ENCODE measurements around the gene RAP1GDS1. TPM values are rescaled to one million over a fixed set of nuclear protein-coding genes. Genes with fewer than 3 reads are reported as not detected.
"Not testable (repeated sequence)": the region's sequence is repeated elsewhere in the genome, so short reads cannot be mapped to it uniquely, and the experiment has no call there.

The RAP1GDS1 gene
- polyA plus RNA-seq, 1 of the 3 experiments (the other 2 are of a cell fraction): 25.6 TPM

- Histone ChIP-seq H3K4me2 (no peak overlapping the region), H3K9me3 (no peaks in the 10 kb centered on the region), H3F3A (replicated peaks; ENCODE audit: insufficient read depth) (no peaks in the 10 kb centered on the region), H3K4me1 (ENCODE audit: control insufficient read depth in 1 of 2, insufficient read depth in 2 of 2, low read depth in 1 of 2, low read length in 1 of 2) (no peaks in the 10 kb centered on the region), H3K4me3 (ENCODE audit: low read depth in 2 of 2, low read length in 1 of 2) (no peak overlapping the region), H3K27ac (ENCODE audit: low read depth in 2 of 2, low read length in 1 of 2) (no peak overlapping the region), H3K9me2 (no peaks in the 10 kb centered on the region), H2AFZ (ENCODE audit: low read depth) (no peak overlapping the region), H3K9ac (no peak overlapping the region), H3K79me2 (ENCODE audit: insufficient read depth) (peaks cover 10% of the 10 kb centered on the region), H4K20me1 (ENCODE audit: insufficient read depth) (no peaks in the 10 kb centered on the region), H3K36me3 (replicated peaks in 1 of 2; ENCODE audit: control insufficient read depth in 1 of 2, insufficient read depth in 2 of 2, low read length in 1 of 2) (peaks cover 9 to 25% of the 10 kb centered on the region in 2 experiments), H3K27me3 (ENCODE audit: insufficient read depth) (no peaks in the 10 kb centered on the region)
- WGBS (ENCODE audit: low lambda C conversion rate): 94% methylated on average over 4 of the region's 4 CpGs
- POLR2A ChIA-PET: no interaction called here
- CTCF ChIA-PET: no interaction called here
- DNase-seq: no peak
- no peak for TF ChIP-seq FOSL2 (IDR thresholded peaks at IDR 0.05; ENCODE audit: borderline replicate concordance, low read depth)
- no peak for TF ChIP-seq USF2 (IDR thresholded peaks at IDR 0.05; ENCODE audit: borderline replicate concordance, low read depth, low read length)
- TF ChIP-seq TCF12 (IDR thresholded peaks at IDR 0.05): no peak
- TF ChIP-seq ZBTB33 (IDR thresholded peaks at IDR 0.05; ENCODE audit: borderline replicate concordance, low read depth): no peak
- TF ChIP-seq ELF1 (IDR thresholded peaks at IDR 0.05): no peak
Observed at GRCh38 chr4:98359646-98360045, 98.5 kb downstream of the RAP1GDS1 start.

GRCh38 chr4:98363431-98363830 lies 102.2 kb downstream of the RAP1GDS1 start:
- no peak for DNase-seq
- ChIA-PET POLR2A (no interaction called here), CTCF (no interaction called here)
- TF ChIP-seq USF2 (IDR thresholded peaks at IDR 0.05; ENCODE audit: borderline replicate concordance, low read depth, low read length) (no peak), MEF2A (IDR thresholded peaks at IDR 0.05; ENCODE audit: borderline replicate concordance, low read depth) (no peak), FOXJ3 (CRISPR knock-in tag; IDR thresholded peaks at IDR 0.05) (no peak)
- H3K27ac ChIP-seq (ENCODE audit: low read depth in 2 of 2, low read length in 1 of 2): no peak overlapping the region
- peaks cover 2 to 39% of the 10 kb centered on the region in 2 experiments for H3K36me3 ChIP-seq (replicated peaks in 1 of 2; ENCODE audit: control insufficient read depth in 1 of 2, insufficient read depth in 2 of 2, low read length in 1 of 2)
- H4K20me1 ChIP-seq (ENCODE audit: insufficient read depth): no peaks in the 10 kb centered on the region
- H3F3A ChIP-seq (replicated peaks; ENCODE audit: insufficient read depth): no peaks in the 10 kb centered on the region
- no peaks in the 10 kb centered on the region for H3K27me3 ChIP-seq (ENCODE audit: insufficient read depth)
- no peak overlapping the region for H3K4me2 ChIP-seq
- no peaks in the 10 kb centered on the region for H3K4me1 ChIP-seq (ENCODE audit: control insufficient read depth in 1 of 2, insufficient read depth in 2 of 2, low read depth in 1 of 2, low read length in 1 of 2)
- peaks cover 4% of the 10 kb centered on the region; the same call in 1 of the 2 replicates for H3K9me3 ChIP-seq
- no peak overlapping the region for H3K9ac ChIP-seq
- no peaks in the 10 kb centered on the region for H3K9me2 ChIP-seq
- no peak overlapping the region for H2AFZ ChIP-seq (ENCODE audit: low read depth)
- H3K4me3 ChIP-seq (ENCODE audit: low read depth in 2 of 2, low read length in 1 of 2): no peak overlapping the region
- H3K79me2 ChIP-seq (ENCODE audit: insufficient read depth): peaks cover 6% of the 10 kb centered on the region

- H3K4me3 ChIP-seq (ENCODE audit: low read depth in 2 of 2, low read length in 1 of 2); H3K4me2 ChIP-seq; H3K4me1 ChIP-seq (ENCODE audit: control insufficient read depth in 1 of 2, insufficient read depth in 2 of 2, low read depth in 1 of 2, low read length in 1 of 2); CTCF ChIA-PET; H4K20me1 ChIP-seq (ENCODE audit: insufficient read depth); H3K9me3 ChIP-seq; H3K27ac ChIP-seq (ENCODE audit: low read depth in 2 of 2, low read length in 1 of 2); H3K9me2 ChIP-seq; DNase-seq; H3F3A ChIP-seq (replicated peaks; ENCODE audit: insufficient read depth); H3K27me3 ChIP-seq (ENCODE audit: insufficient read depth); H2AFZ ChIP-seq (ENCODE audit: low read depth); POLR2A ChIA-PET; H3K79me2 ChIP-seq (ENCODE audit: insufficient read depth); H3K9ac ChIP-seq: not testable (repeated sequence)
- peaks cover 0 to 50% of the 10 kb centered on the region in 2 experiments for H3K36me3 ChIP-seq (replicated peaks in 1 of 2; ENCODE audit: control insufficient read depth in 1 of 2, insufficient read depth in 2 of 2, low read length in 1 of 2)
- 99% methylated on average over 3 of the region's 3 CpGs for WGBS (ENCODE audit: low lambda C conversion rate)
Observed at GRCh38 chr4:98366275-98366674, 105.1 kb downstream of the RAP1GDS1 start.

GRCh38 chr4:98368000-98368399 lies 106.8 kb downstream of the RAP1GDS1 start:
- H4K20me1 ChIP-seq (ENCODE audit: insufficient read depth); CTCF ChIA-PET; POLR2A ChIA-PET; H3K4me3 ChIP-seq (ENCODE audit: low read depth in 2 of 2, low read length in 1 of 2); H3K4me2 ChIP-seq; H3K27ac ChIP-seq (ENCODE audit: low read depth in 2 of 2, low read length in 1 of 2); H2AFZ ChIP-seq (ENCODE audit: low read depth); H3F3A ChIP-seq (replicated peaks; ENCODE audit: insufficient read depth); H3K9me3 ChIP-seq; H3K4me1 ChIP-seq (ENCODE audit: control insufficient read depth in 1 of 2, insufficient read depth in 2 of 2, low read depth in 1 of 2, low read length in 1 of 2); H3K79me2 ChIP-seq (ENCODE audit: insufficient read depth); H3K9ac ChIP-seq; DNase-seq; H3K27me3 ChIP-seq (ENCODE audit: insufficient read depth); H3K9me2 ChIP-seq: not testable (repeated sequence)
- 94% methylated on average over 3 of the region's 3 CpGs for WGBS (ENCODE audit: low lambda C conversion rate)
- H3K36me3 ChIP-seq (replicated peaks in 1 of 2; ENCODE audit: control insufficient read depth in 1 of 2, insufficient read depth in 2 of 2, low read length in 1 of 2): peaks cover 0 to 43% of the 10 kb centered on the region in 2 experiments
